Measurements from ENCODE around the gene CNN2. TPM values are rescaled to one million over a fixed set of nuclear protein-coding genes. Genes with fewer than 3 reads are reported as not detected.

CNN2 gene
- total and polyA plus RNA-seq, 2 of the 13 experiments (the other 11 are each of a cell fraction or from before 2014, with no cell fraction given) = 63.6 to 70.0 TPM

DNA sequence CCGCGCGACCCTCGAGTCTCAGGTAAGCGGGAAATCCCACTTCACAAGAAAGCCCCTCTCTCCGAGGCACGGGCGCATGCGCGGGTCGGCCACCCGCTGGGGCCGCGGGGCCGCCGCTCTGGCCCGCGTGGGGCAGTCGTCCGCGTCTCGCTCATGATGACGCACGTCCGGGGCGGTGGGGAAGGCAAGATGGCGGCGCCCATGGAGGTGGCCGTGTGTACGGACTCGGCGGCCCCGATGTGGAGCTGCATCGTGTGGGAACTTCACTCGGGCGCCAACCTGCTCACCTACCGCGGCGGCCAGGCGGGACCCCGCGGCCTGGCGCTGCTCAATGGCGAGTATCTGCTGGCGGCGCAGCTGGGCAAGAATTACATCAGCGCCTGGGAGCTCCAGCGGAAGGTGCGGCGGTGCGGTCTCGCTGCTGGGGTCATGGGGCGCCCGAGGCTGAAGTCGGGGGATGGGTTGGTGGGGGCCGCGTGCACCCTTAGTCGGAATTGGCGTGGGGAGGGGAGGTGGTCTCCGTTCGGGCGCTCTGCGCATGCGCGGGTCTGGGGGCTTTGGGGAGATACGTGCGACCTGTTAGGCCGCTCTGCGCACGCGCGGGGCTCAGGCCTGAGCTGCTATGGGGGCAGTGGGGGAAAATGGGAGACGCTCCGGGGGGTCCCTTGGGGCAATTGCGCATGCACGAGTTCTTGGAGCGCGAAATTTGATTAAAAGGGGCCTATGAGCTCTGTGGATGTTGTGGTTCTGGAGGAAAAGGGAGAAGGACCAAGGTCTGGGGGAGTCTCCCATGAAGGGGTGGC lies 42.0 kb upstream of the CNN2 start, which contains the start of gene WDR18 (continued):
- TF ChIP-seq, protein P1, sequence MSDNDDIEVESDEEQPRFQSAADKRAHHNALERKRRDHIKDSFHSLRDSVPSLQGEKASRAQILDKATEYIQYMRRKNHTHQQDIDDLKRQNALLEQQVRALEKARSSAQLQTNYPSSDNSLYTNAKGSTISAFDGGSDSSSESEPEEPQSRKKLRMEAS (IDR thresholded peaks at IDR 0.05) = peak; percentile 92
- TF ChIP-seq ZNF180 (CRISPR knock-in tag; IDR thresholded peaks at IDR 0.05; ENCODE audit: borderline replicate concordance, low read depth) (no peak), FOXP1 (IDR thresholded peaks at IDR 0.05) (no peak), FOXP1 (CRISPR knock-in tag; IDR thresholded peaks at IDR 0.05) (no peak), SIN3B (IDR thresholded peaks at IDR 0.05; ENCODE audit: low read length) (peak; percentile 89), KLF15 (CRISPR knock-in tag; IDR thresholded peaks at IDR 0.05; ENCODE audit: borderline replicate concordance) (no peak), ZNF143 (CRISPR knock-in tag; IDR thresholded peaks at IDR 0.05) (peak; percentile 59; the same call in 1 of the 2 replicates), ZNF335 (CRISPR knock-in tag; IDR thresholded peaks at IDR 0.05) (no peak), GTF2F1 (IDR thresholded peaks at IDR 0.05; ENCODE audit: low read length) (no peak), LCORL (IDR thresholded peaks at IDR 0.05) (no peak), LCORL (CRISPR knock-in tag; IDR thresholded peaks at IDR 0.05) (peak; percentile 73), HMG20A (CRISPR knock-in tag; IDR thresholded peaks at IDR 0.05; ENCODE audit: borderline replicate concordance) (no peak), ZNF768 (CRISPR knock-in tag; IDR thresholded peaks at IDR 0.05) (peak; percentile 62), JUNB (CRISPR knock-in tag; IDR thresholded peaks at IDR 0.05; ENCODE audit: borderline replicate concordance) (no peak), CCAR2 (optimal IDR thresholded peaks at IDR 0.05; ENCODE audit: low read depth, low read length) (no peak), SNAPC2 (CRISPR knock-in tag; IDR thresholded peaks at IDR 0.05) (peak; percentile 73; the same call in 1 of the 2 replicates), RELA (CRISPR knock-in tag; IDR thresholded peaks at IDR 0.05) (no peak), SOX5 (CRISPR knock-in tag; IDR thresholded peaks at IDR 0.05; ENCODE audit: borderline replicate concordance) (no peak; the same call in 1 of the 2 replicates), ATAD3A (CRISPR knock-in tag; IDR thresholded peaks at IDR 0.05) (no peak), ZBTB1 (CRISPR knock-in tag; IDR thresholded peaks at IDR 0.05; ENCODE audit: borderline replicate concordance) (no peak), CHD2 (IDR thresholded peaks at IDR 0.05; ENCODE audit: low read depth, low read length) (no peak), MAFF (IDR thresholded peaks at IDR 0.05; ENCODE audit: low read depth, low read length) (no peak), ZNF816 (CRISPR knock-in tag; IDR thresholded peaks at IDR 0.05; ENCODE audit: borderline replicate concordance) (no peak), KMT2B (CRISPR knock-in tag; IDR thresholded peaks at IDR 0.05) (peak; percentile 64; the same call in 1 of the 2 replicates), MYC (CRISPR knock-in tag; IDR thresholded peaks at IDR 0.05; ENCODE audit: borderline replicate concordance) (peak; percentile 92)
- TF ChIP-seq, protein P2, sequence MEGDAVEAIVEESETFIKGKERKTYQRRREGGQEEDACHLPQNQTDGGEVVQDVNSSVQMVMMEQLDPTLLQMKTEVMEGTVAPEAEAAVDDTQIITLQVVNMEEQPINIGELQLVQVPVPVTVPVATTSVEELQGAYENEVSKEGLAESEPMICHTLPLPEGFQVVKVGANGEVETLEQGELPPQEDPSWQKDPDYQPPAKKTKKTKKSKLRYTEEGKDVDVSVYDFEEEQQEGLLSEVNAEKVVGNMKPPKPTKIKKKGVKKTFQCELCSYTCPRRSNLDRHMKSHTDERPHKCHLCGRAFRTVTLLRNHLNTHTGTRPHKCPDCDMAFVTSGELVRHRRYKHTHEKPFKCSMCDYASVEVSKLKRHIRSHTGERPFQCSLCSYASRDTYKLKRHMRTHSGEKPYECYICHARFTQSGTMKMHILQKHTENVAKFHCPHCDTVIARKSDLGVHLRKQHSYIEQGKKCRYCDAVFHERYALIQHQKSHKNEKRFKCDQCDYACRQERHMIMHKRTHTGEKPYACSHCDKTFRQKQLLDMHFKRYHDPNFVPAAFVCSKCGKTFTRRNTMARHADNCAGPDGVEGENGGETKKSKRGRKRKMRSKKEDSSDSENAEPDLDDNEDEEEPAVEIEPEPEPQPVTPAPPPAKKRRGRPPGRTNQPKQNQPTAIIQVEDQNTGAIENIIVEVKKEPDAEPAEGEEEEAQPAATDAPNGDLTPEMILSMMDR (CRISPR knock-in tag; IDR thresholded peaks at IDR 0.05) = peak; percentile 37
- TF ChIP-seq, protein P3, sequence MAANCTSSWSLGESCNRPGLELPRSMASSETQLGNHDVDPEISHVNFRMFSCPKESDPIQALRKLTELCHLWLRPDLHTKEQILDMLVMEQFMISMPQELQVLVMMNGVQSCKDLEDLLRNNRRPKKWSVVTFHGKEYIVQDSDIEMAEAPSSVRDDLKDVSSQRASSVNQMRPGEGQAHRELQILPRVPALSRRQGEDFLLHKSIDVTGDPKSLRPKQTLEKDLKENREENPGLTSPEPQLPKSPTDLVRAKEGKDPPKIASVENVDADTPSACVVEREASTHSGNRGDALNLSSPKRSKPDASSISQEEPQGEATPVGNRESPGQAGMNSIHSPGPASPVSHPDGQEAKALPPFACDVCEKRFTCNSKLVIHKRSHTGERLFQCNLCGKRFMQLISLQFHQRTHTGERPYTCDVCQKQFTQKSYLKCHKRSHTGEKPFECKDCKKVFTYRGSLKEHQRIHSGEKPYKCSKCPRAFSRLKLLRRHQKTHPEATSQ (CRISPR knock-in tag; IDR thresholded peaks at IDR 0.05; ENCODE audit: borderline replicate concordance) = 0 out of 2 replicates have a peak, but pooled peaks have one; percentile 83
- TF ChIP-seq, protein P4, sequence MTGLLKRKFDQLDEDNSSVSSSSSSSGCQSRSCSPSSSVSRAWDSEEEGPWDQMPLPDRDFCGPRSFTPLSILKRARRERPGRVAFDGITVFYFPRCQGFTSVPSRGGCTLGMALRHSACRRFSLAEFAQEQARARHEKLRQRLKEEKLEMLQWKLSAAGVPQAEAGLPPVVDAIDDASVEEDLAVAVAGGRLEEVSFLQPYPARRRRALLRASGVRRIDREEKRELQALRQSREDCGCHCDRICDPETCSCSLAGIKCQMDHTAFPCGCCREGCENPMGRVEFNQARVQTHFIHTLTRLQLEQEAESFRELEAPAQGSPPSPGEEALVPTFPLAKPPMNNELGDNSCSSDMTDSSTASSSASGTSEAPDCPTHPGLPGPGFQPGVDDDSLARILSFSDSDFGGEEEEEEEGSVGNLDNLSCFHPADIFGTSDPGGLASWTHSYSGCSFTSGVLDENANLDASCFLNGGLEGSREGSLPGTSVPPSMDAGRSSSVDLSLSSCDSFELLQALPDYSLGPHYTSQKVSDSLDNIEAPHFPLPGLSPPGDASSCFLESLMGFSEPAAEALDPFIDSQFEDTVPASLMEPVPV (CRISPR knock-in tag; IDR thresholded peaks at IDR 0.05) = peak; percentile 70; the same call in 1 of the 2 replicates

Measured in HepG2 (cell line).